AG09319 (cell line): ENCODE data around the gene ADAM17.
A peak's percentile ranks its signal among the peaks of the same experiment; 100 is the strongest.
"Not testable (repeated sequence)": the region's sequence is repeated elsewhere in the genome, so short reads cannot be mapped to it uniquely, and the experiment has no call there.

Experiments
- DNase-seq: peaks from one replicate; pipeline ENCODE4 v3.0.0-alpha.2; 2010; ENCODE audit warnings: low read depth; ENCODE audit errors: extremely low read depth
- CTCF ChIP-seq: IDR thresholded peaks from 2 replicates; pipeline ENCODE4 v1.5.1; 2011; ENCODE audit warnings: low read depth, mild to moderate bottlenecking, inconsistent platforms, low read length, moderate library complexity

ADAM17 gene

GRCh38 chr2:9560628-9561027 lies 5.0 kb upstream of the ADAM17 start:
- no peak for TF ChIP-seq CTCF
- DNase-seq: no peak

DNA sequence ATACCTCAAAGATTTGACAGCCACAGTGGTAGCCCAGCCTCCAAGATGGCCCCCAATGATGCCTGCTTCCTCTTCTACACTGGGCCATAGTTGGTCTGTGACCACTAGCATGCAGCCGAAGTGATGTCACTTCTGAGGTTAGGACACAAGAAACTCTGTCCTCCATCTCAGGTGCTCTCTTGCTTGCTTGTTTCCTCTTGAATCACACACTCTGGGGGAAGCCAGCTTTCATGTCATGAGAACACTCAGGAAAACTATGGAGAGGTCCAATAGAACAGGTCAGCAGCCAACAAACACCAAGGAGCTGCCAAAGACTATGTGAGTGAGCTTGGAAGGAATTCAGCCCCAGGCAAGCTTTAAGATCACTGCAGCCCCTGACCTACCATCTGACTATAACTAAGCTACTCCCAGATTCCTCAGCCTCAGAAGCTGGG lies 3.3 kb upstream of the ADAM17 start:
- TF ChIP-seq CTCF: no peak

GRCh38 chr2:9556121-9556743 lies 602 bp upstream of the ADAM17 start:
- no peak for DNase-seq

More for the DNA sequence above, 3.3 kb upstream of the ADAM17 start:
- DNase-seq: peak; percentile 84

GRCh38 chr2:9554921-9555296 lies 721 bp downstream of the ADAM17 start:
- DNase-seq: peak; percentile 49
- TF ChIP-seq CTCF: no peak

More at GRCh38 chr2:9556121-9556743, 602 bp upstream of the ADAM17 start:
- TF ChIP-seq CTCF: no peak; the same call in 1 of the 2 replicates

DNA sequence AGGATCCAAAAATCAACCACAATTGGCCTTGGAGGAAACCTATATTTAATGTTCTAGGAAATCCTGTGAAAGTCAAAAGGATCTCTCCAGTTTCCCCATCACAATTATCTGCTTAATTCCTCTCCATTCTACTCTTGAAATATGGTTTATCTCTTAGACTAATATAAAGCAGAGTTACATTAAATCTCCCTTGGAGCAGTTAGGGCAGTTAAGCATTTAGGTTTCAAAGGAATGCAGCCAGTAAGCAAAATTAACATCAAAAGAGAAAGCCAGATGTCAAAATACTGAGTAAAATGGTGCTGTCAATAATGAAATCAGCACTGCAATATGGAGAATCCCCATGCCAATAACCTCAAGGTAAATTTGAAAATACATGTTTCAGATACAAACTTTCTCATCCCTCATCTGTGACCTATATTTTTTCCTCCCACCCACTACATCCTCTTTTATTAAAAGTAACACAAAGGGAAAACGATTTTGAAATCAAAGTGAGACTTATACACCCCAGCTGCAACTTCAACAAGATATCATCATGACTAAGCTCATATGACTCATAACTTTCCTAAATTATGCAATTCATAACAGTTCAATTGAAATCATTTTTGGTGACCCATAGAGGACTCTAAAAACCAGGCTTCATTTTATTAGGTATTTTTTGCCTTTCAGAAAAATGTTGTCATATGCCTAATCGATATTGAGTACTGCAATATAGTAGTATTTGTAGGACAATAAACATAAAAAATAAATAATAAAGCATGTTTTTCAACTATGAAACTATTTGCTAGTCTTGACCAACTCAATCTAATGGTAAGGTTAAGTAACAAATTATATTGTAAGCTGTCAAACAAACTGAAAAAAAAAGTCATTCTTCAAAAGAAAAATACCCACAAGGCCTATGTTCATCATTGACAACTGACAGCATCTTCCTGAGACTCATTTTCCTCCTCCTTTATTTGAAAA lies 3.1 kb downstream of the ADAM17 start:
- TF ChIP-seq CTCF: no peak
- DNase-seq: peak; percentile 44

GRCh38 chr2:9550859-9551391 lies 4.7 kb downstream of the ADAM17 start:
- not testable (repeated sequence) for DNase-seq

- no peak for DNase-seq
- no peak for TF ChIP-seq CTCF
These were observed 6.2 kb downstream of the ADAM17 start for GRCh38 chr2:9549420-9549819.
